MM.1S (cell line): ENCODE measurements around the gene SLIT3.

Experiments
- DNase-seq: peaks from one replicate; pipeline ENCODE4 v3.0.0-alpha.2; 2015
- H2AFZ ChIP-seq: fragments of 300-600 bp; sonication (generic); 2 replicates; pipeline ENCODE4 v1.6.0; 2016; ENCODE audit warnings: antibody characterized with exemption, low read length
- H3F3A ChIP-seq: fragments of 300-600 bp; sonication (generic); 2 replicates; pipeline ENCODE4 v1.6.1; 2016; ENCODE audit warnings: mild to moderate bottlenecking, antibody characterized with exemption, low read length, moderate library complexity, mixed read lengths; ENCODE audit not compliant: insufficient read depth
- H3K27ac ChIP-seq: fragments of 300-600 bp; sonication (generic); 2 replicates; pipeline ENCODE4 v1.5.1; 2016; ENCODE audit warnings: mild to moderate bottlenecking, low read length
- H3K27me3 ChIP-seq: fragments of 300-600 bp; sonication (generic); replicated peaks from 2 replicates; pipeline ENCODE4 v1.6.0; 2016; ENCODE audit warnings: low read length; ENCODE audit not compliant: insufficient read depth
- H3K36me3 ChIP-seq: fragments of 300-600 bp; sonication (generic); replicated peaks from 2 replicates; pipeline ENCODE4 v1.6.1; 2016; ENCODE audit warnings: mild to moderate bottlenecking, low read length, mixed read lengths; ENCODE audit not compliant: insufficient read depth
- H3K4me1 ChIP-seq: fragments of 300-600 bp; sonication (generic); 2 replicates; pipeline ENCODE4 v1.6.1; 2016; ENCODE audit warnings: low read length, mixed read lengths
- H3K4me2 ChIP-seq: fragments of 300-600 bp; sonication (generic); 2 replicates; pipeline ENCODE4 v1.6.0; 2016; ENCODE audit warnings: low read depth, low read length
- H3K4me3 ChIP-seq: fragments of 300-600 bp; sonication (generic); 2 replicates; pipeline ENCODE4 v1.5.1; 2016; ENCODE audit warnings: low read length, mixed read lengths
- H3K79me2 ChIP-seq: fragments of 300-600 bp; sonication (generic); 2 replicates; pipeline ENCODE4 v1.6.1; 2016; ENCODE audit warnings: mixed run types, low read length, mixed read lengths
- H3K9ac ChIP-seq: fragments of 300-600 bp; sonication (generic); 2 replicates; pipeline ENCODE4 v1.6.1; 2016; ENCODE audit warnings: low read length, mixed read lengths
- H3K9me2 ChIP-seq: fragments of 300-600 bp; sonication (generic); replicated peaks from 2 replicates; pipeline ENCODE4 v1.6.1; 2016; ENCODE audit warnings: mild to moderate bottlenecking, low read length, mixed read lengths; ENCODE audit not compliant: insufficient read depth
- H3K9me3 ChIP-seq: fragments of 300-600 bp; sonication (generic); replicated peaks from 2 replicates; pipeline ENCODE4 v1.6.1; 2016; ENCODE audit warnings: mild to moderate bottlenecking, low read length, mixed read lengths; ENCODE audit not compliant: insufficient read depth
- H4K20me1 ChIP-seq: fragments of 300-600 bp; sonication (generic); 2 replicates; pipeline ENCODE4 v1.6.1; 2016; ENCODE audit warnings: mild to moderate bottlenecking, low read length, moderate library complexity, mixed read lengths; ENCODE audit not compliant: insufficient read depth
- EZH2 ChIP-seq: fragments of 300-600 bp; sonication (generic); optimal IDR thresholded peaks from 2 replicates; pipeline ENCODE3; 2017; ENCODE audit warnings: low read depth, mild to moderate bottlenecking, antibody characterized with exemption, low read length, mixed read lengths
- EZH2phosphoT487 ChIP-seq: fragments of 300-600 bp; sonication (generic); IDR thresholded peaks from 2 replicates; pipeline ENCODE4 v1.6.1; 2018; ENCODE audit warnings: antibody characterized with exemption, low read length
- TF ChIP-seq, protein P1 (sequence below): fragments of 300-600 bp; sonication (generic); IDR thresholded peaks from 2 replicates; pipeline ENCODE4 v1.5.1; 2016; ENCODE audit warnings: antibody characterized with exemption, low read length, mixed read lengths

The SLIT3 gene

DNA sequence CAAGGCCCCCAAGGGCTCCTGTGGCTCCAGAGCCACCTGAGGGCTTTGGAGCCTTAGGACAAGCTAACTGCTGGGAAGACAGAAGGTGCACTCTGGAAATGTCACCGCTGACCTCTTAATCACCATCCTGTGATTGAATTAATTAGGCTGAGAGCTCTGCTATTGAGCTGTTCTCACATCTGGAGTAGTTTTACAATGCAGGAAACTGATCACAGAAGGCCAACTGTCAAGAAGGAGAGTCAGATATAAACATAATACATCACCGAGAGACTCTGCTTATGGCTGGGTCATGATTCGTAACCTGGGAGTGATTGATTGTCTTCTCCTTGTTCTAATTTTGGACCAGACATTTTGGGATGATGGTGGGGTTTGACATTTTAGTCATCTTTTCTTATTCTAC lies 226.1 kb downstream of the SLIT3 start:
- Histone ChIP-seq H3K27me3 (no peaks in the 10 kb centered on the region), H3K79me2 (no peaks in the 10 kb centered on the region), H3K4me3 (no peak overlapping the region), H3F3A (no peaks in the 10 kb centered on the region), H3K27ac (no peak overlapping the region), H3K9ac (no peak overlapping the region), H3K4me1 (no peaks in the 10 kb centered on the region), H2AFZ (no peak overlapping the region), H3K4me2 (no peak overlapping the region), H4K20me1 (no peaks in the 10 kb centered on the region), H3K9me3 (no peaks in the 10 kb centered on the region), H3K36me3 (no peaks in the 10 kb centered on the region), H3K9me2 (no peaks in the 10 kb centered on the region)
- TF ChIP-seq, protein P1, sequence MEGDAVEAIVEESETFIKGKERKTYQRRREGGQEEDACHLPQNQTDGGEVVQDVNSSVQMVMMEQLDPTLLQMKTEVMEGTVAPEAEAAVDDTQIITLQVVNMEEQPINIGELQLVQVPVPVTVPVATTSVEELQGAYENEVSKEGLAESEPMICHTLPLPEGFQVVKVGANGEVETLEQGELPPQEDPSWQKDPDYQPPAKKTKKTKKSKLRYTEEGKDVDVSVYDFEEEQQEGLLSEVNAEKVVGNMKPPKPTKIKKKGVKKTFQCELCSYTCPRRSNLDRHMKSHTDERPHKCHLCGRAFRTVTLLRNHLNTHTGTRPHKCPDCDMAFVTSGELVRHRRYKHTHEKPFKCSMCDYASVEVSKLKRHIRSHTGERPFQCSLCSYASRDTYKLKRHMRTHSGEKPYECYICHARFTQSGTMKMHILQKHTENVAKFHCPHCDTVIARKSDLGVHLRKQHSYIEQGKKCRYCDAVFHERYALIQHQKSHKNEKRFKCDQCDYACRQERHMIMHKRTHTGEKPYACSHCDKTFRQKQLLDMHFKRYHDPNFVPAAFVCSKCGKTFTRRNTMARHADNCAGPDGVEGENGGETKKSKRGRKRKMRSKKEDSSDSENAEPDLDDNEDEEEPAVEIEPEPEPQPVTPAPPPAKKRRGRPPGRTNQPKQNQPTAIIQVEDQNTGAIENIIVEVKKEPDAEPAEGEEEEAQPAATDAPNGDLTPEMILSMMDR = no peak
- TF ChIP-seq EZH2 = no peak
- no peak for TF ChIP-seq EZH2phosphoT487
- no peak for DNase-seq

DNA sequence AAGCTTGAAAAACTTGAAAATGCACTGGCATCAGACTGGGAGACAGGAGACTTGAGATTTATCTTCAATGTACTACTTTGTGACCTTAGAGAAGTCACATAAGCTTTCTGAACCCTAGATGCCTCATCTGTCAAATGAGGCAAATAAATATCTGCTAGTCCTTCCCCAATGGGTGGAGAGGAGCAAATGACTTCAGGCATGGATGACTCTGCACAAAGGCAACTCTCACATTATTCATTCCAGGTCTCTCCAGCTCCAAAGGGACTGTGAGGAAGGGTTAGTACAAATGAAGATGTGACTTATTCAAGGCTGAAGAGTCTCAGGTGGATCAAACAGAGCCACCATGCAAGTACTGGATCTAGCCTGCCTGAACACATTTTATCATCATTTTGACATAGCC lies 228.7 kb downstream of the SLIT3 start:
- no peak overlapping the region for H2AFZ ChIP-seq
- no peaks in the 10 kb centered on the region for H3F3A ChIP-seq
- H3K36me3 ChIP-seq = no peaks in the 10 kb centered on the region
- no peaks in the 10 kb centered on the region for H3K9me3 ChIP-seq
- no peaks in the 10 kb centered on the region for H3K4me1 ChIP-seq
- no peaks in the 10 kb centered on the region for H3K27me3 ChIP-seq
- TF ChIP-seq EZH2phosphoT487 (no peak), EZH2 (no peak)
- TF ChIP-seq, protein P1 = no peak
- H3K27ac ChIP-seq = no peak overlapping the region
- H4K20me1 ChIP-seq = no peaks in the 10 kb centered on the region
- H3K79me2 ChIP-seq = no peaks in the 10 kb centered on the region
- no peak for DNase-seq
- H3K9ac ChIP-seq = no peak overlapping the region
- H3K9me2 ChIP-seq = no peaks in the 10 kb centered on the region
- no peak overlapping the region for H3K4me3 ChIP-seq
- H3K4me2 ChIP-seq = no peak overlapping the region

DNA sequence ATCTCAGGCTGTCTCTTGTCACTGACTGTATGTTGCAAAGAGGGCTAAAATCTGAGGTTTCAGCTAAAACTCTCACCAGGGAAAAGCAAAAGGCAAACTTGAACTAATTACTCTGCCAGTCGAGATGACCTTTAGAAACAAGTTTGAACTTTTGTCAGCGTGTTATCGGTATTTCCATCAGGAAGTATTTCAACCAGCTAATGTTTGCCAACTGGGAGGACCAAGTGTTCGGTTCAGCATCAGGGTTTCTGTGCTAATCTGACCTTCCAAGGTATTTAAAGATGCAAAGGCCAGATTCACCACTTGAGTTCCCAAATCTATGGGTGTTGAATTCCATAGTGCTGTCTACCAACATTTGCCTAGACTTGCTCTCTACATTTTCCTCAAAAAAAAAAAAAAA lies 230.5 kb downstream of the SLIT3 start:
- TF ChIP-seq EZH2phosphoT487 (no peak), EZH2 (no peak)
- TF ChIP-seq, protein P1 = no peak
- no peak for DNase-seq
- H2AFZ ChIP-seq = no peak overlapping the region
- H3K4me1 ChIP-seq = no peaks in the 10 kb centered on the region
- no peak overlapping the region for H3K27ac ChIP-seq
- H3K4me2 ChIP-seq = no peak overlapping the region
- H3K9ac ChIP-seq = no peak overlapping the region
- H3K36me3 ChIP-seq = no peaks in the 10 kb centered on the region
- no peaks in the 10 kb centered on the region for H3F3A ChIP-seq
- H3K9me3 ChIP-seq = no peaks in the 10 kb centered on the region
- H4K20me1 ChIP-seq = no peaks in the 10 kb centered on the region
- no peaks in the 10 kb centered on the region for H3K79me2 ChIP-seq
- no peak overlapping the region for H3K4me3 ChIP-seq
- H3K27me3 ChIP-seq = no peaks in the 10 kb centered on the region
- H3K9me2 ChIP-seq = no peaks in the 10 kb centered on the region
